Stomach (tissue), 9 donors: ENCODE data around the gene DNAJC17. TPM values are rescaled to one million over a fixed set of nuclear protein-coding genes. Genes with fewer than 3 reads are reported as not detected.
A peak's percentile ranks its signal among the peaks of the same experiment; 100 is the strongest.

Experiments
- DNase-seq, 2 donors: peaks; one replicate each; pipeline versions ENCODE4 v3.0.0 to v3.0.0-alpha.2; 2013 to 2019
- H3K27ac ChIP-seq, 5 donors: fragments of 200-600 bp in 4 of 5; sonication (generic) in 4 of 5; one replicate each; pipeline ENCODE4 v1.5.1; 2013 to 2019; ENCODE audit warnings: mild to moderate bottlenecking in 1 of 5, moderate library complexity in 1 of 5
- H3K27me3 ChIP-seq, 3 donors: fragments of 200-600 bp; sonication (generic); one replicate each; pipeline ENCODE4 v1.5.1; 2017 to 2019; ENCODE audit warnings: mixed run types in 1 of 3
- H3K36me3 ChIP-seq, 4 donors: fragments of 200-600 bp; sonication (generic); 1 replicate in 3 of 4; 2 replicates in 1 of 4; pipeline ENCODE4 v1.5.1; 2016 to 2019
- H3K4me1 ChIP-seq, 4 donors: fragments of 200-600 bp; sonication (generic); one replicate each; pipeline ENCODE4 v1.5.1; 2016 to 2019
- H3K4me3 ChIP-seq, 4 donors: fragments of 200-600 bp; sonication (generic) in 3 of 4; one replicate each; pipeline ENCODE4 v1.5.1; 2016 to 2019; ENCODE audit warnings: mild to moderate bottlenecking in 1 of 4
- H3K9me3 ChIP-seq, 4 donors: fragments of 200-600 bp; sonication (generic); one replicate each; pipeline ENCODE4 v1.5.1; 2016 to 2019
- CTCF ChIP-seq, 7 experiments: fragments of 450-650 bp in 4 of 7; fragments of 200-600 bp in 3 of 7; sonication (generic) in 3 of 7; IDR thresholded peaks; one replicate each; pipeline ENCODE4 v1.5.1; 2016 to 2019; ENCODE audit warnings: antibody characterized with exemption in 7 of 7, control low read depth in 2 of 7, mild to moderate bottlenecking in 1 of 7
- EP300 ChIP-seq: sonication (generic); formaldehyde crosslinking; IDR thresholded peaks from one replicate; pipeline ENCODE4 v1.6.1; 2017; ENCODE audit warnings: antibody characterized with exemption
- POLR2A ChIP-seq, 4 donors: fragments of 450-650 bp; IDR thresholded peaks; one replicate each; pipeline ENCODE4 v1.6.1; 2016; ENCODE audit warnings: antibody characterized with exemption in 4 of 4, control low read depth in 2 of 4, mild to moderate bottlenecking in 1 of 4, moderate library complexity in 1 of 4
- POLR2AphosphoS5 ChIP-seq, 3 donors: sonication (generic); formaldehyde crosslinking; IDR thresholded peaks; one replicate each; pipeline ENCODE4 v1.6.1; 2016; ENCODE audit warnings: antibody characterized with exemption in 3 of 3
- WGBS, 5 donors: extraction: QIAGEN DNeasy Blood & Tissue Kit in 3 of 5; methylation state at CpG; one replicate each; pipeline versions ENCODE4 v1.1.5 to v1.1.7; 2013 to 2018; 5-methylcytosine and 5-hydroxymethylcytosine counted together
- intact Hi-C: fragments of 100-400 bp; cut with DNase I; formaldehyde crosslinking; loops from one replicate; pipeline ENCODE4 v1.15.1; 2023; ENCODE audit warnings: low total_unique reads
- polyA plus RNA-seq, 3 donors: library from polyadenylated mRNA; stranded (reverse); fragments of 200-250 nt; gene quantifications; one replicate each; pipeline ENCODE4 v1.2.3, GENCODE V29; 2013
- total RNA-seq, 5 donors: library from RNA; depleted of rRNA; stranded (reverse); fragments of >200 nt; gene quantifications; one replicate each; pipeline versions ENCODE4 v1.1.0 to v1.2.3, GENCODE V29; 2014 to 2016
- donor health status: healthy with polysubstance abuse.
- donor health status: Bipolar disorder and iron deficiency.
- donor health status: healthy.

Gene DNAJC17
- total and polyA plus RNA-seq, 8 donors = 11.0 to 66.7 (median 43.7) TPM

- no peak for DNase-seq
- Histone ChIP-seq H3K4me3 (no peak overlapping the region), H3K27me3 (no peaks in the 10 kb centered on the region), H3K9me3 (no peaks in the 10 kb centered on the region), H3K36me3 (peaks cover 0 to 23% (median 12%) of the 10 kb centered on the region in 4 donors), H3K4me1 (peaks cover 31 to 87% (median 66%) of the 10 kb centered on the region in 4 donors), H3K27ac (peak overlapping the region; percentile 12 to 92 (median 50))
- no peak for TF ChIP-seq POLR2AphosphoS5 (IDR thresholded peaks at IDR 0.05)
- intact Hi-C loops = no loop called here
- 68 to 81% (median 79%) methylated on average over 8 of the region's 8 CpGs for WGBS, 5 donors
These were observed 17.3 kb downstream of the DNAJC17 start for GRCh38 chr15:40789999-40790398.

- H3K36me3 ChIP-seq = peaks cover 0 to 23% (median 14%) of the 10 kb centered on the region in 4 donors
- H3K27ac ChIP-seq = peak overlapping the region; percentile 37 to 92 (median 78)
- TF ChIP-seq POLR2A (IDR thresholded peaks at IDR 0.05) (no peak), EP300 (no peak), POLR2AphosphoS5 (IDR thresholded peaks at IDR 0.05) (no peak), CTCF (IDR thresholded peaks at IDR 0.05) (no peak)
- intact Hi-C loops = no loop called here
- peaks cover 31 to 83% (median 63%) of the 10 kb centered on the region in 4 donors for H3K4me1 ChIP-seq
- H3K9me3 ChIP-seq = no peaks in the 10 kb centered on the region
- WGBS, 5 donors = 81 to 88% (median 86%) methylated on average over 5 of the region's 5 CpGs
- no peaks in the 10 kb centered on the region for H3K27me3 ChIP-seq
- no peak overlapping the region for H3K4me3 ChIP-seq
- DNase-seq = no peak
These were observed 18.2 kb downstream of the DNAJC17 start for GRCh38 chr15:40789119-40789518.

- WGBS, 5 donors = 49 to 55% (median 53%) methylated on average over 6 of the region's 6 CpGs
- intact Hi-C loops = no loop called here
- DNase-seq = no peak
- H3K9me3 ChIP-seq = no peaks in the 10 kb centered on the region
- TF ChIP-seq POLR2A (IDR thresholded peaks at IDR 0.05) (no peak), POLR2AphosphoS5 (IDR thresholded peaks at IDR 0.05) (no peak), CTCF (IDR thresholded peaks at IDR 0.05) (no peak), EP300 (no peak)
- peaks cover 31 to 72% (median 57%) of the 10 kb centered on the region in 4 donors for H3K4me1 ChIP-seq
- no peaks in the 10 kb centered on the region for H3K27me3 ChIP-seq
- peaks cover 0 to 23% (median 14%) of the 10 kb centered on the region in 4 donors for H3K36me3 ChIP-seq
- H3K27ac ChIP-seq = peak overlapping the region; percentile 71 to 92 (median 81)
- no peak overlapping the region for H3K4me3 ChIP-seq
These were observed 19.3 kb downstream of the DNAJC17 start for GRCh38 chr15:40787991-40788390.

- peak overlapping the region; percentile 71 to 92 (median 81) for H3K27ac ChIP-seq
- peaks cover 31 to 72% (median 61%) of the 10 kb centered on the region in 4 donors for H3K4me1 ChIP-seq
- no peaks in the 10 kb centered on the region for H3K27me3 ChIP-seq
- peaks cover 0 to 20% (median 13%) of the 10 kb centered on the region in 4 donors for H3K36me3 ChIP-seq
- DNase-seq = peak; percentile 88 to 90
- 7 to 18% (median 16%) methylated on average over 4 of the region's 4 CpGs for WGBS, 5 donors
- no peak for TF ChIP-seq CTCF (IDR thresholded peaks at IDR 0.05)
- no peak for TF ChIP-seq POLR2A (IDR thresholded peaks at IDR 0.05)
- no peak for TF ChIP-seq EP300
- peak in 2 of 3 donors; percentile 57 for TF ChIP-seq POLR2AphosphoS5 (IDR thresholded peaks at IDR 0.05)
- intact Hi-C loops = no loop called here
- H3K9me3 ChIP-seq = no peaks in the 10 kb centered on the region
- H3K4me3 ChIP-seq = no peak overlapping the region
These were observed 19.9 kb downstream of the DNAJC17 start for GRCh38 chr15:40787344-40787841.

GRCh38 chr15:40785814-40786213 lies 21.5 kb downstream of the DNAJC17 start:
- 20 to 49% (median 32%) methylated on average over 2 of the region's 2 CpGs for whole genome bisulfite sequencing, 5 donors
- Histone ChIP-seq H3K4me3 (no peak overlapping the region), H3K27me3 (no peaks in the 10 kb centered on the region), H3K9me3 (no peaks in the 10 kb centered on the region), H3K27ac (peak overlapping the region; percentile 40 to 92 (median 78)), H3K36me3 (peaks cover 0 to 6% (median 2%) of the 10 kb centered on the region in 4 donors), H3K4me1 (peaks cover 31 to 67% (median 59%) of the 10 kb centered on the region in 4 donors)
- intact Hi-C loops = no loop called here
- DNase-seq = peak in 1 of 2 donors; percentile 67
- no peak for TF ChIP-seq POLR2AphosphoS5 (IDR thresholded peaks at IDR 0.05)
- no peak for TF ChIP-seq CTCF (IDR thresholded peaks at IDR 0.05)
- TF ChIP-seq POLR2A (IDR thresholded peaks at IDR 0.05) = no peak
- TF ChIP-seq EP300 = no peak
